Mucosa of descending colon (tissue), 3 donors: ENCODE measurements around the gene SLC38A1. TPM values are rescaled to one million over a fixed set of nuclear protein-coding genes. Genes with fewer than 3 reads are reported as not detected.
"Not testable (repeated sequence)": the region's sequence is repeated elsewhere in the genome, so short reads cannot be mapped to it uniquely, and the experiment has no call there.

Source experiments
- ATAC-seq: fragments of 200-7000 bp; cut with Tn5 transposase; one replicate; pipeline ENCODE4 v1.9.1; 2020; ENCODE audit warnings: mild to moderate bottlenecking, moderate library complexity
- DNase-seq, 3 donors: peaks; one replicate each; pipeline ENCODE4 v3.0.0-alpha.2; 2020
- H3K36me3 ChIP-seq: fragments of 200-600 bp; one replicate; pipeline ENCODE4 v1.8.0; 2021; ENCODE audit warnings: low read depth, mild to moderate bottlenecking
- H3K4me1 ChIP-seq: fragments of 200-600 bp; one replicate; pipeline ENCODE4 v1.8.0; 2021; ENCODE audit warnings: low read depth, mild to moderate bottlenecking
- H3K4me3 ChIP-seq: fragments of 200-600 bp; one replicate; pipeline ENCODE4 v1.8.0; 2021; ENCODE audit warnings: mild to moderate bottlenecking
- H3K9me3 ChIP-seq: fragments of 200-600 bp; one replicate; pipeline ENCODE4 v1.8.0; 2021; ENCODE audit warnings: mild to moderate bottlenecking
- intact Hi-C, 2 donors: fragments of 100-400 bp; cut with DNase I in 1 of 2; cut with micrococcal nuclease in 1 of 2; formaldehyde crosslinking; loops; one replicate each; pipeline versions ENCODE4 v1.11.0 to v1.11.1; 2022; cut with DNase I, micrococcal nuclease
- total RNA-seq, 3 donors: library from RNA; stranded (reverse); fragmentation: NEBNext Ultra II Directional in 2 of 3; extraction: Animal tissue kit (Norgen Biotek cat#: 25700) in 2 of 3; gene quantifications; one replicate each; pipeline versions ENCODE4 v1.2.1 to v1.2.4, GENCODE V29; 2021 to 2023
- TF ChIP-seq, protein P1 (sequence below): fragments of 200-600 bp; IDR thresholded peaks from one replicate; pipeline ENCODE4 v1.8.0; 2022; ENCODE audit warnings: antibody characterized with exemption, mild to moderate bottlenecking
- donor health status: DM: no; HTN: no; CAD: no; lungs with moderate emphysema.
- donor health status: DM: no; HTN: no; CAD: no.
- donor health status: DM: no; HTN: yes; CAD: no.

The SLC38A1 gene
- total RNA-seq, 3 donors from 2014 or later, result 116 to 157 (median 132) TPM

DNA sequence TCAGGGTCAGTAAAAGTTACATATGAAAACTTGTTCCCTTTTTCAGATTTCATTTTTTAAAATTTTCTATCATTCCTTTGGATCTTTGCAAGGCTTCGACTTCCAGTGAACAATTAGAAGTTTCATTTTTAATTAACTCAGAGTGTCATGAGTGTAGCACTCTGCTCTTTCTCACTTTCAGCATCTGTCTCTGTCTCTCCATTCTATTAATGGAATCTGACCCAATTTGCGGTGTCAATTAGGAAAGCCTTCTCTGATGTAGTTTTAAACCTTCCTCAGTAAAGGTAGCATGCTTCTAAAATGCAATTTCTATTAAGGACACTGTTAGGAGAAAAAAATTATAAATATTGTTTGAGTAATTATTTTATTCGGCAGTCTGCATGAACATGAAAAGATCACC, 68.3 kb downstream of the SLC38A1 start:
- H3K9me3 ChIP-seq, result no peaks in the 10 kb centered on the region
- intact Hi-C loops, result no loop called here
- H3K4me3 ChIP-seq, result no peak overlapping the region
- H3K4me1 ChIP-seq, result no peaks in the 10 kb centered on the region
- ATAC-seq, result no peak
- TF ChIP-seq, protein P1, sequence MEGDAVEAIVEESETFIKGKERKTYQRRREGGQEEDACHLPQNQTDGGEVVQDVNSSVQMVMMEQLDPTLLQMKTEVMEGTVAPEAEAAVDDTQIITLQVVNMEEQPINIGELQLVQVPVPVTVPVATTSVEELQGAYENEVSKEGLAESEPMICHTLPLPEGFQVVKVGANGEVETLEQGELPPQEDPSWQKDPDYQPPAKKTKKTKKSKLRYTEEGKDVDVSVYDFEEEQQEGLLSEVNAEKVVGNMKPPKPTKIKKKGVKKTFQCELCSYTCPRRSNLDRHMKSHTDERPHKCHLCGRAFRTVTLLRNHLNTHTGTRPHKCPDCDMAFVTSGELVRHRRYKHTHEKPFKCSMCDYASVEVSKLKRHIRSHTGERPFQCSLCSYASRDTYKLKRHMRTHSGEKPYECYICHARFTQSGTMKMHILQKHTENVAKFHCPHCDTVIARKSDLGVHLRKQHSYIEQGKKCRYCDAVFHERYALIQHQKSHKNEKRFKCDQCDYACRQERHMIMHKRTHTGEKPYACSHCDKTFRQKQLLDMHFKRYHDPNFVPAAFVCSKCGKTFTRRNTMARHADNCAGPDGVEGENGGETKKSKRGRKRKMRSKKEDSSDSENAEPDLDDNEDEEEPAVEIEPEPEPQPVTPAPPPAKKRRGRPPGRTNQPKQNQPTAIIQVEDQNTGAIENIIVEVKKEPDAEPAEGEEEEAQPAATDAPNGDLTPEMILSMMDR, result no peak
- H3K36me3 ChIP-seq, result peaks cover 4% of the 10 kb centered on the region
- DNase-seq, result no peak

DNA sequence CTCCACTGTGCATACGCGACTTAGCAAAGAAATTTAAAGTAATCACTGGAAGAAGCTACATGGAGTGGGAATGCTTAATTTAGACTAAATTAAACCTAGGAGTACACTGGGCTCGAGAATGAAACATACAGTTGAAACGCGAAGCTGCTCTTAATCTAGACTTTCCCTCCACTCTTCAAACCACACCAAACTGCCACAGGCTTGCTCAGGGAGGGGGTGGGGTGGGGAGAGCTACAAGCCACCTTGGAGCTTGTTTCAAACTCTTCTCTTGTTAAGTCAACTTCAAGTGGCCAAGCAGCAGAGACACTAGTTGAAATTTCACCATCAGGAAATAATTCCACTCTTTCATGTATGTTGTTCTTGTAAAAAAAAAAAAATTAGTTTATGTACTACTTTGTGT, 69.9 kb downstream of the SLC38A1 start:
- intact Hi-C loops, result no loop called here
- H3K36me3 ChIP-seq, result peaks cover 6% of the 10 kb centered on the region

DNA sequence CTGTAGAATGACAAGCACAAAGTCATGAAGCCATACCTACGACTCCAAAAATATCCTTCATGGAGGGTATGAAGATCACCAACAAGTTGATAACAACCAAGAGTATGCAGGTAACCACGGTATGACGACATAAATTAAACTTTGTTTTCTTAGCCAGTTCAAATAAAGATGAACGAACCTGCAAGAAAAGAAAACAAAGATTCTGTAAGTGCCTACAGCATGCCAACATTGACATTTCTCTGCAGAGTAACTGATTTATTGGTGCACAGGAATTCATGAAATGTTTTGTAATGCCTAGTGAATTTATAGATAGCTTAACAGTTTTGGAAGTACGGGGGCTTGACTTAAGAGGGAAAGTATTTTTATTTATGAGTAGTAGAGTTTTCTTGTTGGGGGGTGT, 71.0 kb downstream of the SLC38A1 start:
- ATAC-seq (no peak), DNase-seq (no peak)
- peaks cover 6% of the 10 kb centered on the region for H3K36me3 ChIP-seq
- no peaks in the 10 kb centered on the region for H3K9me3 ChIP-seq
- H3K4me3 ChIP-seq, result no peak overlapping the region
- intact Hi-C loops, result no loop called here
- TF ChIP-seq, protein P1, result no peak
- H3K4me1 ChIP-seq, result no peaks in the 10 kb centered on the region

More for the DNA sequence above, 69.9 kb downstream of the SLC38A1 start:
- DNase-seq, result no peak
- TF ChIP-seq, protein P1, result no peak
- Histone ChIP-seq H3K4me1 (no peaks in the 10 kb centered on the region), H3K4me3 (no peak overlapping the region), H3K9me3 (no peaks in the 10 kb centered on the region)
- no peak for ATAC-seq

DNA sequence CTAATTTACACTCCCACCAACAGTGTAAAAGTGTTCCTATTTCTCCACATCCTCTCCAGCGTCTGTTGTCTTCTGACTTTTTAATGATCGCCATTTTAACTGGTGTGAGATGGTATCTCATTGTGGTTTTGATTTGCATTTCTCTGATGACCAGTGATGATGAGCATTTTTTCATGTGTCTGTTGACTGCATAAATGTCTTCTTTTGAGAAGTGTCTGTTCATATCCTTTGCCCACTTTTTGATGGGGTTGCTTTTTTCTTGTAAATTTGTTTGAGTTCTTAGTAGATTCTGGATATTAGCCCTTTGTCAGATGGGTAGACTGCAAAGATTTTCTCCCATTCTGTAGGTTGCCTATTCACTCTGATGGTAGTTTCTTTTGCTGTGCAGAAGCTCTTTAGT, 78.3 kb downstream of the SLC38A1 start:
- ATAC-seq, H3K4me3 ChIP-seq, H3K4me1 ChIP-seq, intact Hi-C loops, DNase-seq, H3K36me3 ChIP-seq, H3K9me3 ChIP-seq: not testable (repeated sequence)

DNA sequence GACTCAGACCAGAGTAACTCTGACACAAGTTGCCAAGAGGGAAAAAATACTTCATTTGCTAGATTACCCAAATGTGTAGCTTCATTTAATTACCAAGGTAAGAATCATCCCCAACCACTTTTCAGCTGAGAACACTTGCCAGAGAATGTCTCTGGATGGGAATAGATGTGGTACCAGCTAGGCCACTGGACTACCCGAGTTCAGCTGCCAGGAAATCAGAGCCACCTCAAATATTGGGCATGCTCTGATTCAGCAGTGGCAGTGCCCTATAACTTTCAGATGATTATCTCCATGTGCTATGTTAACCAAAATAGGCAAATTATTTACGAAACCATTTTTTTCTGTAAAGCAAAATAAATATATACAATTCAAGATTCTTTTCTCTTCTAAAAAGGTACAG, 80.7 kb downstream of the SLC38A1 start:
- Histone ChIP-seq H3K4me3 (no peak overlapping the region), H3K9me3 (no peaks in the 10 kb centered on the region), H3K36me3 (no peaks in the 10 kb centered on the region), H3K4me1 (no peaks in the 10 kb centered on the region)
- TF ChIP-seq, protein P1, result no peak
- intact Hi-C loops, result no loop called here
- no peak for ATAC-seq
- DNase-seq, result no peak

DNA sequence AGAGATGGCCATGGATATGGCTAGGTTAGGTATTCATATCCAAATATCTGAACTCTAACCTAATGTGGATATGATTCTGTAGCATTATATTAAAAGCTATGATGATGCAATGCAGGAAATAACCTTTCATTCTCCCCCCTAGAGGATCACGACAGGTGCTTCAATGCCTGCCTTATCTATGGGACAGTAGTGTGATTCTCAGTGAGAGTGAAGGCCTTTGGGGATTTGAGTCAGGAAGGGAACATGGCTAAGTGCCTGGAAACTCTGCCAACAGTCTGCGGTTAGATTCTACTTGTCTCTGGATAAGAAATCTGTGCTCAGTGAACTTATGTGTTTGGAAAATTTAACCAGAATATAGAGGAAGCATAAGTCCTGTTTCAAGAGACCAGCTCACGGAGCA, 81.8 kb downstream of the SLC38A1 start:
- Histone ChIP-seq H3K4me3 (no peak overlapping the region), H3K4me1 (no peaks in the 10 kb centered on the region), H3K9me3 (no peaks in the 10 kb centered on the region), H3K36me3 (no peaks in the 10 kb centered on the region)
- intact Hi-C loops, result no loop called here
- TF ChIP-seq, protein P1, result no peak
- DNase-seq (peak in 1 of 3 donors; percentile 34), ATAC-seq (peak; percentile 46)
